ENCODE data around the gene CNTN1. TPM values are rescaled to one million over a fixed set of nuclear protein-coding genes. Genes with fewer than 3 reads are reported as not detected.

The CNTN1 gene
- total RNA-seq, 1 experiment from 2014 or later = 3.0 TPM

DNA sequence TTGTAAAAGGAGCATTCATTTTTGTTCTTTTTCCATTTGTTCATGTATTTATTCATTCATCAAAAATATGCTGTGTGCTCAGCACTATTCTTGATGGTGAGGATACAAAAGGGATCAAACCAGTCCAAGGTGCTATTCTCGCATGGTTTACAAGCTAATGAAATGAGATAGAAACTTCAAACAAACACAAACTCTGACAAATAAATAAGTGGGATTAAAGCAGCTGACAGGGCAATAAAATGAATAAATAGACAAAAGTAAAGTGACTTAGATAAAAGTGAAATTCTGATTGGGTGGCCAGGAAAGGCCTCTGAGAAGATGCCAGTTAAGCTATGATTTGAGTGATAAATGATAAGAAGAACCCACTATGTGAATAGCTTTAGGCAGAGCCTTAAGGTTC lies 333.9 kb downstream of the CNTN1 start:
- RAD21 ChIA-PET (ENCODE audit: low non-redundant PET in 1 of 2, low total read pairs in 2 of 2, uncharacterized antibody in 2 of 2, unreplicated experiment in 2 of 2) = no interaction called here
- TF ChIP-seq ZNF274 (IDR thresholded peaks at IDR 0.05; ENCODE audit: low read depth, low read length) = no peak
- TF ChIP-seq, protein P1, sequence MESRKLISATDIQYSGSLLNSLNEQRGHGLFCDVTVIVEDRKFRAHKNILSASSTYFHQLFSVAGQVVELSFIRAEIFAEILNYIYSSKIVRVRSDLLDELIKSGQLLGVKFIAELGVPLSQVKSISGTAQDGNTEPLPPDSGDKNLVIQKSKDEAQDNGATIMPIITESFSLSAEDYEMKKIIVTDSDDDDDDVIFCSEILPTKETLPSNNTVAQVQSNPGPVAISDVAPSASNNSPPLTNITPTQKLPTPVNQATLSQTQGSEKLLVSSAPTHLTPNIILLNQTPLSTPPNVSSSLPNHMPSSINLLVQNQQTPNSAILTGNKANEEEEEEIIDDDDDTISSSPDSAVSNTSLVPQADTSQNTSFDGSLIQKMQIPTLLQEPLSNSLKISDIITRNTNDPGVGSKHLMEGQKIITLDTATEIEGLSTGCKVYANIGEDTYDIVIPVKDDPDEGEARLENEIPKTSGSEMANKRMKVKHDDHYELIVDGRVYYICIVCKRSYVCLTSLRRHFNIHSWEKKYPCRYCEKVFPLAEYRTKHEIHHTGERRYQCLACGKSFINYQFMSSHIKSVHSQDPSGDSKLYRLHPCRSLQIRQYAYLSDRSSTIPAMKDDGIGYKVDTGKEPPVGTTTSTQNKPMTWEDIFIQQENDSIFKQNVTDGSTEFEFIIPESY (IDR thresholded peaks at IDR 0.05; ENCODE audit: extremely low read depth, insufficient replicate concordance, low read length) = no peak
- no peak for TF ChIP-seq RAD21 (IDR thresholded peaks at IDR 0.05; ENCODE audit: low read depth)
- TF ChIP-seq, protein P2, sequence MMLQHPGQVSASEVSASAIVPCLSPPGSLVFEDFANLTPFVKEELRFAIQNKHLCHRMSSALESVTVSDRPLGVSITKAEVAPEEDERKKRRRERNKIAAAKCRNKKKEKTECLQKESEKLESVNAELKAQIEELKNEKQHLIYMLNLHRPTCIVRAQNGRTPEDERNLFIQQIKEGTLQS (IDR thresholded peaks at IDR 0.05) = no peak

DNA sequence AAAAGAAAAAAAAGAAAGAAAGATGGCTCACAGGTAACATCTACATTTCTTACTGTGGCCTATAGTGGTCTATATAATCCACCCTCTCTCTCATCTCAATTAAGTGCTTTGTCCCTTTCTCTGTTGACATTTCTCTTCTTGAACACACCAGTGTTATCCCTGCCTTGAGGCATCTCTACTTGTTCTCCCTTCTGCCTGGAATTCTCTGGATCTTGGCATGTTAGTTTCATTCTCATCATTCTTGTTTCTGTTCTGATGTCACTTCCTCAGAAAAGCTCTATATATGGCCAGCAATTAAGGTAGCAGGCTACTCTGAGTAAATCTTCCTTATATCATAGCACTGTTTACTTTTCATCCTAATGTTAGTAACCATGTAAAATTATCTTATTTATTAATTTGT lies 340.1 kb downstream of the CNTN1 start:
- CTCF ChIA-PET = no interaction called here
- BruUV-seq (replicated peaks) = no TSS peak
- TF ChIP-seq RAD21 (IDR thresholded peaks at IDR 0.05; ENCODE audit: low read depth) = no peak
- TF ChIP-seq, protein P3, sequence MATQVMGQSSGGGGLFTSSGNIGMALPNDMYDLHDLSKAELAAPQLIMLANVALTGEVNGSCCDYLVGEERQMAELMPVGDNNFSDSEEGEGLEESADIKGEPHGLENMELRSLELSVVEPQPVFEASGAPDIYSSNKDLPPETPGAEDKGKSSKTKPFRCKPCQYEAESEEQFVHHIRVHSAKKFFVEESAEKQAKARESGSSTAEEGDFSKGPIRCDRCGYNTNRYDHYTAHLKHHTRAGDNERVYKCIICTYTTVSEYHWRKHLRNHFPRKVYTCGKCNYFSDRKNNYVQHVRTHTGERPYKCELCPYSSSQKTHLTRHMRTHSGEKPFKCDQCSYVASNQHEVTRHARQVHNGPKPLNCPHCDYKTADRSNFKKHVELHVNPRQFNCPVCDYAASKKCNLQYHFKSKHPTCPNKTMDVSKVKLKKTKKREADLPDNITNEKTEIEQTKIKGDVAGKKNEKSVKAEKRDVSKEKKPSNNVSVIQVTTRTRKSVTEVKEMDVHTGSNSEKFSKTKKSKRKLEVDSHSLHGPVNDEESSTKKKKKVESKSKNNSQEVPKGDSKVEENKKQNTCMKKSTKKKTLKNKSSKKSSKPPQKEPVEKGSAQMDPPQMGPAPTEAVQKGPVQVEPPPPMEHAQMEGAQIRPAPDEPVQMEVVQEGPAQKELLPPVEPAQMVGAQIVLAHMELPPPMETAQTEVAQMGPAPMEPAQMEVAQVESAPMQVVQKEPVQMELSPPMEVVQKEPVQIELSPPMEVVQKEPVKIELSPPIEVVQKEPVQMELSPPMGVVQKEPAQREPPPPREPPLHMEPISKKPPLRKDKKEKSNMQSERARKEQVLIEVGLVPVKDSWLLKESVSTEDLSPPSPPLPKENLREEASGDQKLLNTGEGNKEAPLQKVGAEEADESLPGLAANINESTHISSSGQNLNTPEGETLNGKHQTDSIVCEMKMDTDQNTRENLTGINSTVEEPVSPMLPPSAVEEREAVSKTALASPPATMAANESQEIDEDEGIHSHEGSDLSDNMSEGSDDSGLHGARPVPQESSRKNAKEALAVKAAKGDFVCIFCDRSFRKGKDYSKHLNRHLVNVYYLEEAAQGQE (IDR thresholded peaks at IDR 0.05; ENCODE audit: low read depth) = no peak
- no peak for TF ChIP-seq TCF7L2 (IDR thresholded peaks at IDR 0.05; ENCODE audit: borderline replicate concordance, extremely low read depth, insufficient read depth, insufficient read length)
- TF ChIP-seq EZH2 (IDR thresholded peaks at IDR 0.05) = no peak
- no peak for TF ChIP-seq SP1 (IDR thresholded peaks at IDR 0.05; ENCODE audit: low read depth)
- no peak for TF ChIP-seq ZFX (IDR thresholded peaks at IDR 0.05)
- TF ChIP-seq FOSL1 (IDR thresholded peaks at IDR 0.05; ENCODE audit: low read depth) = no peak
- no peak for TF ChIP-seq POLR2A (IDR thresholded peaks at IDR 0.05; ENCODE audit: borderline replicate concordance, extremely low read depth, insufficient read depth, insufficient read length)
- TF ChIP-seq SRF (IDR thresholded peaks at IDR 0.05; ENCODE audit: low read depth) = no peak
- TF ChIP-seq, protein P4, sequence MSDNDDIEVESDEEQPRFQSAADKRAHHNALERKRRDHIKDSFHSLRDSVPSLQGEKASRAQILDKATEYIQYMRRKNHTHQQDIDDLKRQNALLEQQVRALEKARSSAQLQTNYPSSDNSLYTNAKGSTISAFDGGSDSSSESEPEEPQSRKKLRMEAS (IDR thresholded peaks at IDR 0.05) = no peak
- TF ChIP-seq YY1 (IDR thresholded peaks at IDR 0.05; ENCODE audit: extremely low read depth, insufficient replicate concordance, low read depth, low read length) = no peak
- TF ChIP-seq ZNF274 (IDR thresholded peaks at IDR 0.05; ENCODE audit: low read depth, low read length) = no peak
- TF ChIP-seq ELF1 (IDR thresholded peaks at IDR 0.05; ENCODE audit: borderline replicate concordance, low read depth) = no peak
- no peak for TF ChIP-seq POLR2AphosphoS5 (IDR thresholded peaks at IDR 0.05; ENCODE audit: low read depth, low read length)

More for the DNA sequence above, 333.9 kb downstream of the CNTN1 start:
- CTCF ChIA-PET = no interaction called here
- Histone ChIP-seq H3K4me2 (ENCODE audit: low read length) (no peak overlapping the region), H3K27me3 (ENCODE audit: insufficient read depth, low read length) (no peaks in the 10 kb centered on the region), H3K4me3 (replicated peaks in 1 of 2; ENCODE audit: low read depth in 1 of 2, low read length in 2 of 2) (no peak overlapping the region), H3K9me3 (ENCODE audit: control insufficient read depth in 1 of 2, insufficient read depth in 1 of 2, low read depth in 1 of 2, low read length in 2 of 2) (no peaks in the 10 kb centered on the region), H2AFZ (ENCODE audit: low read depth, low read length, poor library complexity, severe bottlenecking) (no peak overlapping the region), H3K36me3 (ENCODE audit: control insufficient read depth in 1 of 2, insufficient read depth in 2 of 2, low read length in 2 of 2) (no peaks in the 10 kb centered on the region), H3K9ac (ENCODE audit: low read length) (no peak overlapping the region), H3K4me1 (ENCODE audit: control insufficient read depth in 1 of 2, insufficient read depth in 2 of 2, low read length in 2 of 2) (no peaks in the 10 kb centered on the region), H3K9me2 (ENCODE audit: insufficient read depth) (peaks cover 4% of the 10 kb centered on the region; the same call in 1 of the 2 replicates), H3K27ac (ENCODE audit: low read depth, low read length) (no peak overlapping the region), H3K79me2 (ENCODE audit: insufficient read depth, low read length) (no peaks in the 10 kb centered on the region), H4K20me1 (ENCODE audit: insufficient read depth) (no peaks in the 10 kb centered on the region)
- intact Hi-C loops (cut with micrococcal nuclease) = no loop called here
- POLR2A ChIA-PET = no interaction called here
- no peak for DNase-seq (ENCODE audit: low read depth, low spot score)
- ATAC-seq = no peak
- BruUV-seq (replicated peaks) = no TSS peak

More for the DNA sequence above, 340.1 kb downstream of the CNTN1 start:
- RAD21 ChIA-PET (ENCODE audit: low non-redundant PET in 1 of 2, low total read pairs in 2 of 2, uncharacterized antibody in 2 of 2, unreplicated experiment in 2 of 2) = no interaction called here
- DNase-seq (ENCODE audit: low read depth, low spot score) (no peak), ATAC-seq (no peak)
- no peaks in the 10 kb centered on the region for H3K9me2 ChIP-seq (ENCODE audit: insufficient read depth)
- H4K20me1 ChIP-seq (ENCODE audit: insufficient read depth) = no peaks in the 10 kb centered on the region
- H3K4me1 ChIP-seq (ENCODE audit: control insufficient read depth in 1 of 2, insufficient read depth in 2 of 2, low read length in 2 of 2) = no peaks in the 10 kb centered on the region
- H3K27ac ChIP-seq (ENCODE audit: low read depth, low read length) = no peak overlapping the region
- no peak overlapping the region for H3K4me2 ChIP-seq (ENCODE audit: low read length)
- H3K4me3 ChIP-seq (replicated peaks in 1 of 2; ENCODE audit: low read depth in 1 of 2, low read length in 2 of 2) = no peak overlapping the region
- no peak overlapping the region for H2AFZ ChIP-seq (ENCODE audit: low read depth, low read length, poor library complexity, severe bottlenecking)
- no peaks in the 10 kb centered on the region for H3K36me3 ChIP-seq (ENCODE audit: control insufficient read depth in 1 of 2, insufficient read depth in 2 of 2, low read length in 2 of 2)
- no peaks in the 10 kb centered on the region for H3K9me3 ChIP-seq (ENCODE audit: control insufficient read depth in 1 of 2, insufficient read depth in 1 of 2, low read depth in 1 of 2, low read length in 2 of 2)
- H3K79me2 ChIP-seq (ENCODE audit: insufficient read depth, low read length) = no peaks in the 10 kb centered on the region
- H3K9ac ChIP-seq (ENCODE audit: low read length) = no peak overlapping the region
- POLR2A ChIA-PET = no interaction called here
- intact Hi-C loops (cut with micrococcal nuclease) = no loop called here
- H3K27me3 ChIP-seq (ENCODE audit: insufficient read depth, low read length) = no peaks in the 10 kb centered on the region

All from HCT116 (cell line).